CMK (cell line): Measurements from ENCODE around the gene NEUROG1.

Experiments
- DNase-seq: peaks from one replicate; pipeline ENCODE4 v3.0.0-alpha.2; 2010; ENCODE audit warnings: low read depth

The NEUROG1 gene, protein sequence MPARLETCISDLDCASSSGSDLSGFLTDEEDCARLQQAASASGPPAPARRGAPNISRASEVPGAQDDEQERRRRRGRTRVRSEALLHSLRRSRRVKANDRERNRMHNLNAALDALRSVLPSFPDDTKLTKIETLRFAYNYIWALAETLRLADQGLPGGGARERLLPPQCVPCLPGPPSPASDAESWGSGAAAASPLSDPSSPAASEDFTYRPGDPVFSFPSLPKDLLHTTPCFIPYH

DNA sequence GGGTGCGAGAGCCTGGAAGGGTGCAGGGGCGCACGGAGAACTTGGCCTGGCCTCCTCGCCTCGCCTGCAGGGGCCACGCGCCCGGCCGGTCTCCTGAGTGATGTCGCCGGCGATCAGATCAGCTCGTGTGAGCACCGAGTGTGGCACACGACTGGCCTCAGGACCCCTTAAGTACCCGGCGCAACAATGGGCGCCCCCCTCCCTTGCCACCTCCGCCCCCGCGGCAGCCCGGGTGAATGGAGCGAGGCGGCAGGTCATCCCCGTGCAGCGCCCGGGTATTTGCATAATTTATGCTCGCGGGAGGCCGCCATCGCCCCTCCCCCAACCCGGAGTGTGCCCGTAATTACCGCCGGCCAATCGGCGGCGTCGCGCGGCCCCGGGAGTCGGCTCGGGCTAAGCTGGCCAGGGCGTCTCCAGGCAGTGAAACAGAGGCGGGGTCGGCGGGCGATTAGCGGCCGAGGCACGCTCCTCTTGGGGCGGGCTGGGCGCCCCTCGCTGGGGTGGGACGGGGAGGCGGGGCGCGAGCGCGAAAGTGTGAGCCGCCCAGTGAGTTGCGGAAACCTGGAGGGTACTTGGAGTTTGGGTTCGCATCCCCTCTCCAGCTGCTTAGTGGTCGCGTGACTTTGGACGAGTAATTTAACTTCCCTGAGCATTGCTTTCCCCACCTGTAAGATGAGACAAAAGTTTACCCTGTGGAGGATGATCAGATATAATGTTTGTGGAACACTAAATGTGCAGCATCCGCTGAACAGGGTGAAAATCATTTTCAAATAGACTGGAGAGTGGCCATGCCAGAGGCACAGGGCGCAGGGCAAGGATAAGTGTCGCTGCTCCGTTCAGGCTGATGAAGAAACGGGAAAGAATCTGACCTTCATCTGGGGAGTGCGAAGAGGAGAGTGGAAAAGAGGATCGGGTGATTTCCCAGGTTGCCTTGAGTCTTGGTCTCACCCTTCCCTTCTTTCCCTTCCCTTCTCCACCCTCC lies at the start of gene NEUROG1:
Gene NEUROG1 (minus strand): TSS at position 145 of the 982 bp plus-strand sequence. CDS start 274 bp downstream, outside the sequence.
- DNase-seq: no peak

DNA sequence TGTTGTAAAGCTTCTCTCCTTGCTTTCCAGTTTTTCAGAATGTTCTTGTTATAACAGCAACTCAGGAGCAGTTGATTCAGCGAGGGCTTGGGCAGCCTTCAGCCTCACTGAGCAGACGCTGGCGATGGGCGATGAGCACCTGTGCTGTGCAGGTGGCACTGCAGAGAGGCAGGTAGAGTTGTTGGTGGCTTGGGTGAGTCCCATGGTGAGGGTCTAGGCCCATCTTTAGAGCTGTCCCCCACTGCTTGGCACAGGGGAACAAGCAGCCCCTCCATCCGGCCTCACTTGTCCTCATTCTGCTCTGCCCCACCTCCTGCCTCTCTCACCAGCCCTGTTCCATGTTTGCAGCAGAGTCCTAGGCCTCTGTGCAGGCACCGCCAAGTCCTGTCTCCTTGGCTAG lies 49.2 kb upstream of the NEUROG1 start:
- no peak for DNase-seq

DNA sequence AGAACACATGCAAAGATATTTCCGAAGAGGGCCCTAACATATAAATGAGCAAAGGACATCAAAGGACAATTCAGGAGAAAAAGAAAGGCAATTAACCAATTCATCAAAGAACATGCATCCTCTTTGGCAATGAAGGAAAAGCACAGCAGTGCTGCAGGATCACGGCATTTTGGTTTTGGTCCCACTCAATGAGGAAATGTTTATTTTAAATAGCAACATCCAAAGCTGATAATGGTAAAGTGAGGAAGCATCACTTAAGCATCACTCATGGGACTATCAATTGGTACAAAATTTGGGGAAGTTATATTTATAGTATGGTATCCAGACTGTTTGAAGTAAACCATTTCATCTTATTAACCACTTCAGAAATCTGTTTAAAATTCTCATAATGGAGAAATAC lies 48.5 kb upstream of the NEUROG1 start:
- no peak for DNase-seq

DNA sequence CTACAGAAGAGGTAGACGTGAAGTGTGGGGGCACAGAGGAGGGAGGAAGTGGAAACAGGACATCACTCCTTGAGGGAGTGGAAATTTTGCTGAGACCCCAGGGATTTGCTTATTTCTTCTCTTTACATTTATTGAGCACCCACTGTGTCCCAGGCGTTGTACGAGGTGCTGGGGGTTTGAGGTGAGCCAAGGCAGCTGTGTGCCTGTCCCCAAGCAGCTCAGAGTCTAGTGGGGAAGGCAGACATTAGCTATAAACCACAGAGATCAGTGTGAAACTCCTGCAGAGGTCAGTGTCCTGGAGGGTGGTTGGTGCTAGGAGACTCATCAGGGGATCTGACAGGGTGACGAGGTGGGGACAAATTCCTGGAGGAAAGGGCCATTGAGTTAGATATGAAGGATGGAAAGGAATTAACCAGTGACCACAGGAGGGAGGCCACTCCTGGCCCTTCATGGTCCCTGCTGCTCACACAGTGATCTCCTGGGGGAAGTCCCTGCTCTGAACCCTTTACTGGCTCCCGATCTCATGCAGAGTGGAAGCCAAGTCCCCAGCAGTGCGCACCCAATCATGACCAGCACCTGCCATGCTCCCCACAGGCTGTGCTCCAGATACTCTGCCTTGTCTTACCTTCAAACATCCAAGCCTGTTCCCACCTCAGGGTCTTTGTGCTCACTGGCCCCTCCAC lies 46.5 kb upstream of the NEUROG1 start:
- DNase-seq: no peak

DNA sequence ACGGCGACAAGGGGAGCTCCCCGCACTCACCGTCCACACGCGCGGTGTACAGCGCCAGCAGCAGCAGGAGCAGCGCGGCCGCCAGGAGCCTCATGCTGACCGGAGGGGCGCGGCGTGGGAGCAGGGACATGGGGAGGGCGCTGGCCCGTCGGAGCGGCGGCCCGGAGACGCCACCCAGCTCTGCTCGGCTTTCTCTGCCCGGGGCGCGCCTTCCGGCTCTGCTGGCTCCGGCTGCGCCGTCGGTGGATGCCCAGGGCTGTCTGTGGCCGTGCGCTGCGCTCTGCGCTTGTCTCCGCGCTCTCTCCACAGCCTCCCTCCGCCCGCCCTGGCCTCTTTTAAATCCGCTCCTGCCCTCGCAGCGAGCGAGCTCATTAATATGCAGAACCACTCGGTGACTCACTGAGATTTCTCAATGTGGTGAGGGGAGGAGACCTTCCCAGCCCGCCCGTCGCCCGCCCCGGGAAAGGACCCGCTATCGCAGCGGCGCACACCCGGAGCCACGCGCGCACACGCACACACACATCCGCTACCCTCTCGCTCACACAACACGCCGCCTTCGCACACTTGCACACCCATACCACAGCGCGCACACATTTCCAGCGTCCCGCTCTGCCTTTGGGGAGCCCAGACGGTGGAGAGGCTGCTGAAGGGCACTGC lies 43.0 kb upstream of the NEUROG1 start, which contains the start of gene CXCL14:
Gene CXCL14 (minus strand): TSS at position 307 of the 657 bp plus-strand sequence. CDS start 213 bp downstream, at position 94.
- DNase-seq: no peak

DNA sequence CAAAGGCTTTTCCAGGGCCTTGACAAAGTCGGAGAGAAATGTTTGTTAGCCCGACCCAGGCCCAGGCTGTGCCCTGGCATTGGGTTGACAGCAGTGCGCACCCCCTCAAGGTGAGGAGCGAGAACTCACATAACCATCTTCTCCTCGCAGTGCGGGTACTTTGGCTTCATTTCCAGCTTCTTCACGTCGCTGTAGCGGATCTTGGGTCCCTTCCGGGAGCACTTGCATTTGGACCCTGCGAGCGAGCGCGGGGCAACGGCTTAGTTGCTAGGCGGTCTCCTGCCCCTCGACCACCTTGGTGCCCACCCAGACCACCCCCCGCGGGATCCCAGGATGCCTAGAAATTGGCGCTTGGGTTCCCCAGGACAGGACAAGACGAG lies 42.5 kb upstream of the NEUROG1 start:
- no peak for DNase-seq

DNA sequence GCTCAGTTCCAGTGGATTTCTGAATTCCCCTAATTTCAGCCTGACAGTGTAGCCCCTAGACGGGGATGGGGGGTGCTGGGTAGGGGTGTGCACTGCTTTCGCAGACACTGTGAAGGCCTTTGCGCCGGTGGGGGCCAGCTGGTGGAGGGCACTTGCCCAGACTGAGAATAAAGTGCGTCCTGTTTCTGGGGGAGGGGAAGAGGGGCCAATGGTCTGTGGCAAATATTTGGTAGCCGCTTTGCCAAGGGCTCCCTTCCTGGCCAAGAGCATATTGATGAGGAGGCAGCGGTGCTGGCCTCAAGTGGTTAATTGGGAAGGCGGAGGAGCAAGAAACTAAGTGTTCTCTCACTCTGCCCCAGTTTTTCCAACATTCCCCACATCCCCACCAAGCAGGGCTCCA lies 41.7 kb upstream of the NEUROG1 start:
- DNase-seq: no peak

DNA sequence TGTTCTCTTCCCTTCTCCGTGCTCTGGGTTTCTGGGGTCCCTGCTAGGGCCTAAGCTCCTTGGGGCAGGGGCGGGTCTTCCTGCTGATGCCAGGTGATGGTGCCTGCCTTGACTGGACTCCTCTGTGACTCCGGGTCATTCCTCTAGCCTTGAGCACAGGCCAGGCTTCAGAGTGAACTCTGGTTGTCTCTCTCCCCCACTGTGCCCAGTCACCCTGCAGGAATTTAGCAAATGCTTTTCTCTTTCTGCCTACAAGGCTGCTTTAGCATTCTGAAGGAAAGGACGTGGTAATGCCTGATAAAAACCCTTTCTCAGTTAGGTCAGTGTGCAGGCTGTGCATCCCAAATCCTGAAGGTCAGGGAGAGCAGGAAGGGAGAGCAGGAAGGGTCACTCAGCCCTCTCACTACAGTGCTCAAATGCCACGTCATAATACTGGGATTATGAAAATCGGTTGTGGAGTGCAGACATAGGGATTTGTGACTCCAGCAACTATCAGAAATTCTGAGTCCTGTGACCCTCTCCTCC lies 40.4 kb upstream of the NEUROG1 start:
- DNase-seq: no peak

DNA sequence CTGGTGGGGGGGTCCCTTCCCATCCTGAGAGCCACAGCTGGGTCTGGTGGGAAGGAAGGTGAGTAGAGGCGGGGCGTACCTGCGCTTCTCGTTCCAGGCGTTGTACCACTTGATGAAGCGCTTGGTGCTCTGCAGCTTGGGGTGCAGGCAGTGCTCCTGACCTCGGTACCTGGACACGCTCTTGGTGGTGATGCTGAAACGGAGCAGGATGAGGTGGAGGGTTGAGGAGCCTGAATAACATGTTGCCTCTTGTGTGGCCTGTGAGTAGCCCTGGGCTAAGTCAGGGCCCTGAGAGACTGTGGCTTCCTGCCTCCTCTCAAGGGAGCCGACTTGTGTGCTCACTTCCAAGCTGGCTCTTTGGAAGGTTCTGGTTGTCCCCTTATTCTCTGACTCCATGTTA lies 38.7 kb upstream of the NEUROG1 start:
- no peak for DNase-seq

DNA sequence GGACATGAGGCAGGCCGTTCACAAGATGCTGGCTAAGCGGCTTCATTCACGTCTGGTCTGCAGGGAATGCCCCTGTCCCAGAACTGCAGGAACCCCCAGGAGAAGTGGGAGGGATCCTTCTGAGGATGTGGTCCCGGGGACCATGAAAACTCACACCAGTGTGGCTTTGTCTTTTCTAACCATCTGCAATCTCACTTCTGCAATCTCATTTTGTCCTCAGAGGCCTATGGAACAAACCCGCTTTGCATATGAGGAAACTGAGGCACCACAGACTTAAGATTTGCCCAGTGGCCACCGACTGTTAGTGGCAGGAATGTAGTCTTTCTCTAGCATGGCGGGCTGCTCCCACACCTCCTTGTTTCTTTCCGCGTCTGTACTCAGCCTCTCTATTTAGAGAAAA lies 36.1 kb upstream of the NEUROG1 start:
- DNase-seq: no peak

DNA sequence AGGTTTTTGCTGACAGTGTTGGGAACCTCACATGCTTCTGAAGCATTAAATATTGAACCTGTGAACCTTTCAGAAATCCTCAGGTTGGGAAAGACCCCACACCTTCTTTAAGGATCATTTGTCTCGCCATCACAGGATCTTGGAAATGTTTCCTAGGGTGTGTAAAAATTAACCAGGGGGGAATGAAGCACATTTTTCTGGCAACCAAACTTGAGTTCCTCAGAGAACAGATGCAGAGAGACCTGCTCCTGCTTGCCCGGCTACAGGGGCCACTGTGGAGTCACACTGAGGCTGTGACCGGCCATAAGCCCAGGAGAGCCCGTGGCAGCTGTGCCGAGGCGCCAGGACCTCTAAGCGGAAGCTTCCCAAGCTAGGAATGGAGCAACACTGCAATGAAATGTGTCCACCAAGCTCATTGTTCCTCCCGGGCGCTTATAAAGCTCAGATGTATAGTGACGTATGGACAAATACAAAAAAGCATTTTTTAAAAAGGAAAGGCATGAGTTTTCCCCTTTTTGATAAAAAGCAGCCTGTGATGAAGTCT lies 35.4 kb upstream of the NEUROG1 start:
- no peak for DNase-seq

DNA sequence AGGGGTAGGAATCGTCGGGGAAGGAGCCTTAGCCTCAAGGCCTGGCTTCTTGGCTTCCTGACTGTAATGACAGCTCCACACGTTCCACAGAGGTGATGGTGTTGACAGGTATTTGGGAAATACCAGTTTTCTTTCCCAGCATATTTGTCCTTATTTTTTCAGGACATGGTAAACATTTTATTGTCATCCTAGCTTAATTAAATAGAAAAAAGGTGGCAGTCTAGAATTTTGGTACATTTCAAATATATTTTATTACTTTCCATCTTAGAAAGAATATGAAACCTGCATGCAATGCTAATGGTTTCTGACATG lies 34.6 kb upstream of the NEUROG1 start:
- no peak for DNase-seq

DNA sequence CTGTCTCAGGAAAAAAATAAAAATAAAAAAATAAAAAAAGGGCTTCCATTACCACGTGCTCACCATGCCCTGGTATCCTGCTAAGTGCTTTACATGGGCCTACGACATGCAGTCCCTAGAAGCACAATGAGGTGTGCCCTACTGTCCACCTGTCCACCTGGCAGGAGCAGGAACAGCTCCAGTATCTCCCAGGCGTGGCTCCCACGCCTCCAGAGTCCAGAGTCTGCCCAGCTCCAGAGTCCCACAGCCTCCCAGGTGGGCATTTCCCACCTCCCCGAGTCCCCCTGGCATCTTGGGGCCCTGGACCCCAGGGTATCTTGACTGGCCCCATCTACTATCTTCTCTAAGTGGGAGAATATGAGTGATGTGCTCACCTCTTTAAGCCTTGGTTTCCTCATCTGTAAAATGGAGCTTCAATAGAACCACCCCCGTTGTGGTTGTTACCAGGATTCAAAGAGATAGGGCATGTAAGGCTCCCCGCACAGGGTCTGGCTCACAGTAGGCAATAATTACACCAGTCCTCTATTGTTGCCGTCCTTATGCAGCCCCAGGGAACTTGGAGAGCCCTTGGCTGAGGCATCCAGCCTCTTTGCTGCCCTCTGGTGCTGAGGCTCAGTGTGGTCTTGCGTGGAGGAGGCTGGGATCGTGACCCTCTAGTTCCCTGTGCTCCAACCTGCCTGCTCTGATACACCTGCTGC lies 34.1 kb upstream of the NEUROG1 start:
- no peak for DNase-seq

DNA sequence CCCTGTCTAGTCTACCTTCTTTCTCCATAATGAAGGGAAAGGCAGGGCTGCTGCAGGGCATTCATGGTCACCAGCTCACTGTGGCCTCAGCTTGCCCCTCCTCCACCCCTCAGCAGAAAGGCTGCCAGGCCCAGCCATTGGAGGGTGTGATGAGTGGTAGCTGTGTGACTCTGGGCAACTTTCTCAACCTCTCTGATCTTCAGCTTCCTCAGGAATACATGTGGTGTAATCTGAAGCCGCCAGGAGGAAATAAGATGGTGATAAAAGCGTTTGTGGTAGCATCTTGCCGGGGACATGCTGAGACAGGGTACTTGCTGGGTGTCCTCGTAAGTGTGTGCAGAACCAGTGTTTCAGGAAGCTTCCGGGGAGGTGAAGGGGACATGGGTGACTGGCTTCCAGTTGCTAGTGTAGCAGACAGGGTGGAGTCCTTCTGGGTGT lies 33.2 kb upstream of the NEUROG1 start:
- no peak for DNase-seq

DNA sequence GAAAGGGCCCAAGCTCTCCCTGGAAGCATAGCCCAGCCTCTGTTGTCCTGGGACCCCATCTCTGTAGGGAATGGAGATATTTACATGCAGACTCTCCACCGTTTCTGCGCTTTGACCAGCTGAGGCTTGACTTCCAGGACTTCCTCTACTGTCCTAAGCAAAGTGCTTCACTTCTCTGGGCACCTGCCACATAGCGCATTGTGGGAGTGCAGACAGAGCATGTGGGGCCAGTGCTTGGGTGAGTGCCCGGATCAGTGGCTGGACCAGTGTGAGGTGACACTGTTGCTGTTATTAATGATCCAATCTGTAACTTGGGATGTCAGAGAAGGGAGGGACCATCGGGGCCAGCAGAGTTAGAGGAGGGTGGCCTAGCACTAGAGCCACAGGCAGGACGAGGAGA lies 32.5 kb upstream of the NEUROG1 start:
- DNase-seq: no peak

DNA sequence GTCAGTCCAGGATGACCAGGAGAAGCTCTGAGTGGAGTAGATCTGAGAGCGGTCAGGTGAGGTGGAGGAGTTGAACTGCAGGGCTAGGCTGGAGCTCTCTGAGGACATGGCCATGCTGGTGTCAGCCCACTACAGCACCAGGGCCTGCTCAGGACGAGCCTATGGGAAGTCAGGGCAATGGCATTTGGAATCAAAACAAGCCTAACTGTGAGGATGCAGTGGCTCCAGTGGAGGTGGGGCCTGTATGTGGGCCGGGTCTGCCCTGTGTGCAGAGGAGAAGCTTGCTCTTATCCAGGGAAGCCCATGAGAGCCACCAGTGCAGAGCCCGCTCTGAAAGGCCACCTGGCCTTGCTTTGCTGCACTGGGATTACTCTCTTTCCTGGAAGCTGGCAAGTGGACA lies 31.9 kb upstream of the NEUROG1 start:
- DNase-seq: no peak

DNA sequence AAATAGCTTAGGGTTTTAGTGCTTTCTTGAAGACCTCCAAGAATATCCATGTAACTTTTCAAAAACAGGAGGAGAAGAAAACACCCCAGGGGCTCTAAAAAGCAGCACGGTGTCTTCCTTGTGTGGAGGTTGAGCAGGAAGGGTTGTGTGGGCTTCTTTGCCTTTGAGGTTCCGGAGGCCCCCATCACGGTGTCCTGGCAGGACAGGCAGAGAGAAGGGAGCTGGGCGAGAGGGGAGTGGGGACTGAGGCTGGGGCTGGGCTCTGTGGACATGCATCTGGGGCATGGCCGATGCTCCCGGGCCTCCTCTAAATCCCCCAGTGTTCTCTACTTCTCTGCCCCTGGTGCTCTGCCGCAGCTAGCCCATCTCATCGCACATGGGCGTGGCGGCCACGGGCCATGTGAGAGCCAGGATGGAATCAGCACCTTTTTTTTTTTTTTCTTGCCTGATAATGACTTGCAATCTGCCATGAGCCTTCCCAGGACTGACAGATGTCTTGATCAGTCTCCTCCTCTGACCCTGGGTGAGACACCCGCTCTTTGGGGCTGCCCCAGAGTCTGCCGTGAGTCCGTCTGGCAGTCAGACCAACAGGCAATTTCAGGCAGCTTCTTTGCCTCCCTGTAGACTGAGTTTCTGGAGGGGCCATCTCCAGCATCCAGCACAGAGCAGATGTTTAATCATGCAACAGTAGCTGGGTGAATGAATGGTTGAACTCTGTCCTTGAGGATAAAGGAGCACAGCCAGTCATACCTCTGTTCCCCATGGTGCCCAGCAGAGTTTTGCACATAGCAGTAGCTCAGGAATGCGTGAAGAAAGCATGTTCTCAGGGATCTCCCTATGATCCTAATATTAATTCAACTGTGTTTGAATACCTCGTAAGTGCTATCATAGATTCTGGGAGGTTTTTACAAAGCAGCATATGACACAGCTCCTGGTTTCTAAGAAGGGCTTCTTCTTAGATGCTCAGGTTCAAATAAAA lies 30.9 kb upstream of the NEUROG1 start:
- DNase-seq: no peak

DNA sequence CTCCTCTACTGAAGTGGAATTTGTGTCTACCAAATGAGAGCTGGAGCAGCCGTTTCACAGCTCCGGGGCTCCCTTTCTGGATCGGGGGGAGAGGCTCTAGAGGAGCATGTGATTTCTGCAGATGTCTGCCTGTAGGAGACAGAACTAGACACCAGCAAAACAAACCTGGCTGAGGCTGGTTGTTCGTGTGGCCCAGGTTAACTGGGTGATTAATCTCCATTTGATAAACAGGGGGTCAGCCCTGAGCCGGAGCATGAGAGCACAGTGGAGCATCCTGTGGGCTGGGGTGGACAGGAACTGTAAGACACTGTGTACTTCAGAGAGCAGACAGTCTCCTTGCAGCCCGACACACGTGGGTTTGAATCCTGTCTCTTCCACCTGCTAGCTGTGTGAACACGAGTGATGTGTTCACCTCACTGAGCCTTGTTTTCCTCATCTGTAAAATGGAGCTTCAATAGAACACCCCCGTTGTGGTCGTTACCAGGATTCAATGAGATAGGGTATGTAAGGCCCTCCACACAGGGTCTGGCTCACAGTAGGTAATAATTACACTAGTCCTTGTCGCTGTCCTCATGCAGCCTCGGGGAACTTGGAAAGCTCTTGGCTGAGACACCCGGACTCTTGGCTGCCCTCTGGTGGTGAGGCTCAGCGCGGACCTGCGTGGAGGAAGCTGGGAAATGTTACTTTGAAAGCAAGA lies 30.1 kb upstream of the NEUROG1 start:
- DNase-seq: peak; percentile 45

DNA sequence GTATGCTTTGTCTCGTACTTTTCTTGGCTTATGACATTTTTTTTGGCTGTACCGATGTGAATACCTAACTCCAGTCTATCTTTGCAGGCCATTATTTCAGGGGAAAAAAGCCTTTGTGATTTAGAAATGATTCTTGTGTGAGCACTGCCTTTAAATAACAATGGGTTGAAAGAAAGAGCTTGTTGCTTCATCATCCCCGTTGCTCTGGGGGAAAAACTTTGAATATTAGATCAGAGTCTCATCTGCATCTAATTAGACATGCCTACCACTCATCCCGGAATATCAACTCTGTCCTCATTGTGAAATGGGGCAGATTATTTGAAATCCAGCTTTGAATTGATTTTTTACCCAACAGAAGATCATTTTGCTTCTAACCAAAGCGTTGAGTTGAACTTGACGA lies 29.5 kb upstream of the NEUROG1 start:
- no peak for DNase-seq
